Measurements from ENCODE around the gene SHTN1.

DNA sequence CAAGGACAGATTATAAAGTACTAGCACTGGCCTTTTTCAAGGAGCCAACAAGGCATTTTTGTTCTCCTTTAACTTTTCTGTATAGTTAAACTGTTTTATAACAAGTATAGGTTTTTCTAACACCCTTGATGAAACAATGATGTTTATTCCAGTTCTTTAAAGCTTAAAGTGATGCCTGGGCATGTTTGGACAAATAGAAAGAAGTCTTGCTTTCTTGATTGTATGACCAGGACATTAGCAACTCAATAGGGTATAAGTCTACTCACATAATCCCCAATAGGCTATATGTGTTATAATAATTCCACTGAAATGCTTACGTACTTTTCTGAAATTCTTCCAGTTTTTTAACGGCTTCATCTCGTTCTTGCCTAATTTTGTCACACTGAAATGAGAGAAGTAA lies 36.7 kb downstream of the SHTN1 start:
- TF ChIP-seq POLR2AphosphoS5 (IDR thresholded peaks at IDR 0.05) (no peak), CTCF (IDR thresholded peaks at IDR 0.05) (no peak)
